ENCODE results near the gene CUL4A.
"Not testable (repeated sequence)": the region's sequence is repeated elsewhere in the genome, so short reads cannot be mapped to it uniquely, and the experiment has no call there.

The CUL4A gene

DNA sequence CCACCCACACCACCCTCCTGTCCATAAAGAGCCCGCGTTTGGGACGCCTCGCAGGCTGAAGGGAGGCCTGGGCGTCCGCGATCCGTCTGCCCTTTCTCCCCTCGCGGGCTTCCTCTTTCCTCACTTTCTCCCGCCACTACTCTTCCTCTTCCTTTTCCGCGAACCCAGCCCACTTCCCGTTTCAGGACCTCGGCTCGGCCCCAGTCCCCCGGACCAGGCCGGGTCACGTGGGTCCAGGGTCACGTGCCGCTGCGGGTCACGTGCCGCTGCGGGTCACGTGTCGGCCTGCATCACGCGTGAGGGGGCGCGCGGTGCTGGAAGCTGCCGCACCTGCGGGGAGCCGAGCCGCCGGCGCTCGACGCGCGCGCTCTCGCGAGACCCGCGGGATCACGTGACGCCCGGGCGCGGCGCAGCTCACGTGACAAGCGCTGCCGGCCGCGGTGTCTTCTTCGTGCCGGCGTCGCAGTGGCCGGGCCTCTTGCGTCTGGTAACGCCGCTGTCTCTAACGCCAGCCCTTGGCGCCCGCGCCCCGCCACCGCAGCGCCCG, 87.5 kb downstream of the CUL4A start, which contains the start of gene LAMP1:
Gene LAMP1 (plus strand): TSS at position 417 of the 547 bp plus-strand sequence. CDS start 196 bp downstream, outside the sequence.
- DNase-seq, result peak; percentile 99

DNA sequence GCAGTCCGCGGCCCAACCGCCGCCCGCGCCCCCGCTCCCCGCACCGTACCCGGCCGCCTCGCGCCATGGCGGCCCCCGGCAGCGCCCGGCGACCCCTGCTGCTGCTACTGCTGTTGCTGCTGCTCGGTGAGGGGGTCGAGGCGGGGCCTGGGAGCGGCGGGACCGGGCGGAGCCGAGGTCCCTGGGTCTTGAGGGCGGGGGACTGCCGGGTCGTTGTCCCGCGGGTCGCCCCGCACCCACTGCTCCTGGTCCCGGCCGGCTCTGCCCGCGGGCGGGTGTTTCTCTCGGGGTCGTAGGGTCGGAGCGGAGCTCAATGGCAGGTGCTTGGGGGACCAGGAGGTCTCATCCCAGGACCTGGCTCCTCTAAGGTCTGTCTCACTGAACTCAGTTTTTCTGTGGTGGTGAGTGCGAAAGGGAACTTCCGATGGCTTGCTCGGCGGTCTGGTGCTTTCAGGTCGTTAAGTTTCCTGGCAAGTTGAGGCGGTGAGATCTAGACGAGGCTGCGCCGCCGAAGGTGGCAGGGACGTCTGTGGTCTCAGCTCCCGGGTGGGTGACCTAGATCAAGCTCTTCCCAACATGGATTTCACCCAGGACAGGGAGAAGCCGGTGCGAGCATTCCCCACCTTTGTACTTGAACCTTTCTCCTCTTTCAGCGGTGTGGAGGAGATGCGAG, 88.1 kb downstream of the CUL4A start:
- DNase-seq, result peak; percentile 66

DNA sequence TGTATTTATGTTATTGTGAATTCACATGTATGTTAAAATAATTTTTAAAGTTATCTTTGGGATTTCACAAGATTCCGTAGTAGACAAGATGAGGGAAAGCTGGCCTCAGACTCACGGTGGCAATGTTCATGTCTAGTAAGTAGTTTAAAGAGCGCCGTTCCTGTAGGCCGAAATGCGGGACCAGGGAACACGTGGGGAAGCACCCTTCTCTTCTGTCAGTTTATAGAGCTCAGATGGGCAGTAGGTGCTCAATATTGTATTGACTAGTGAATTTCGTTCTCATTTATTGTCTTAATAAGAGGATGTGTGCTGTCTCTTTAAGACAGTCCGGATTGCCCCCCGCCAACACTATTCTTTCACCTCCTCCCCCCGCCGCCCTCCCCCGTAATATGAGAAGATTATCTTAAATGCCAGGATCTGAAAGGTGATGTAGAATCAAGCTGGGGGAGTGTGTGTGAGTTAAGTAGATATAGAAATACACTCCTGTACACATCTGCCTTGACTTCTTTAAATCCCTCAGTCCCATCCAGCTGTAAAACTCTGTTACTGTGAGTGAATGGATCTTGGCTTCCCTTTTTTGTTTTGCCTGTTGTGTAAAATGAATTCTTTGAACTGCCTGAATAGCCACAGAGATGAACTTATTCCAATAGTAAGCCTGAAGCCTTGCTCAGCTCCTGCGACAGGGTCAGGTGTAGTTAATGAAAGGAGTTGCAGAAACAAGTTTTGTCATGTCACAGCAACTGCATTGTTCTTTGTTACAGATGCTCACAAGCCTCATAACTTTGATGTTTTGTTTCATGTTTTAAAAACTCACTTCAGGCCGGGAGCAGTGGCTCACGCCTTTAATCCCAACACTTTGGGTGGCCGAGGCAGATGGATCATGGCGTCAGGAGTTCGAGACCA, 88.9 kb downstream of the CUL4A start:
- DNase-seq, result no peak

DNA sequence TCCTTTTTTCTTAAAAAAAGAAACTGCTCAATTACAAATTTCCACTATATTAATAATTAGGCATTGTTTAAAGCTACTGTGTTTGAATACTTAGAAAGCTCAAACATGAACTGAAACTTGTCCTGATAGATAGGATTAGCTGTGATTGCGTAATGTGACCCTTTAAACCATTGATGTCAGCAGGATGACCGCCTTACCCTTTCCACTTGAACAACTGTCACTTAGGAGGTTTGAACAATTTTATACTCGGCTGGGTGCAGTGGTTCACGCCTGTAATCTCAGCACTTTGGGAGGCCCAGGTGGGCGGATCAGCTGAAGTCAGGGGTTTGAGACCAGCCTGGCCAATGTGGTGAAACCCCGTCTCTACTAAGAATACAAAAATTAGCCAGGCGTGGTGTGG, 90.5 kb downstream of the CUL4A start:
- DNase-seq, result no peak

DNA sequence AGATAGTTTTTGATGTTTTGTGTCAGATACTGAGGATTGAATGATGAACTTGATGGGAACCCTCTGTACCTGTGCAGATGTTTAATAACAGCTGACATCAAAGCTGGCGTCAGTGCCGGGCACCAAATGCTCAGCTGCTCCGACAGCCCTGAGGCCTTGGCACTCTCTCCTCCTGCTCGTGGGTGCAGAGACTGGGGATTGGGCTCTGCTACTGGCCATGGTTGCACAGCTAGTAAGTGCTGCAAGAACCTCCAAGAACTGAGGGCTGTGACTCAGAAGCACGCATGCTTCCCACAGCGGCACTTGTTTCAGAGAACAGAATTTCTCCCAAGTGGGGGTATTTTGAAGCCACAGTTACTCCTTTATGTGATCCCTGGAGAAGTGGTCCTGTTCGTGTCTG, 93.6 kb downstream of the CUL4A start:
- no peak for DNase-seq

DNA sequence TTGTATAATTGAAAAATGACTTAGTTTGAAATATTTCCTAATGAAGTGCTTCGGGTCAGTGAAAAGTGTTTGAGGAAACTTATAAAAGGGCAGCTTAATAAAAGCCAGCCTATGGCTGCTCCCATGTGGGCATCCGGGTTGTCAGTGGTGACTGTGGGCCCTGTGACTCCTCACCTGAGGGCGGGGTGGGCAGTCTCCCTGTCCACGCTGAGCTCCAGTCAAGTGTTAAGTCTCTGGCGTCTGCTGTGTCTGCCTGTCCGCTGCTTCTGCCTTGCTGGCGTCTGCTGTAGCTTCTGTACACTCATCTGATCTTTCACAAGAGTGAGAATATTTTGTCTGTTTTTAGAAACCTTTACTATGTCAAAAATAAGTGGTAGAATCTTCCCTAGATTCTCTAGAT, 94.7 kb downstream of the CUL4A start:
- no peak for DNase-seq

DNA sequence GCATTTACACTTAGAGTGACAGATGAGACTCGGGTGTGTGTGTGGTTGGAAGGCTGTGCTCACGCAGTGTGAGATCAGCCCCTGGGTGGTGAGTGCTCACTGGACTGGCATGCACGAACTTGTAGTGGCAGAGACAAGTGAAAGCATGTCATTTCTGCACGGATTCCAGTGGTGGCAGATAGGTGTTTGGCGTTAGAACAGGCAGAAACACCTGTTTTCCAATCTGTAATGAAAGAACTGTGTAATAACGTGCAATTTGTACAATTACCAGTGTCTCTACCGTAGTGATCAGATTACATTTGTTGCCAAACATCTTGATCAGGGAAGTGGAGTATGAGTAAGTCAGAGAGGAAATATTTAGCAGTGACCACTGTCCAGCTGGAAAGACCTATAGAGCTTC, 95.8 kb downstream of the CUL4A start:
- DNase-seq, result no peak

DNA sequence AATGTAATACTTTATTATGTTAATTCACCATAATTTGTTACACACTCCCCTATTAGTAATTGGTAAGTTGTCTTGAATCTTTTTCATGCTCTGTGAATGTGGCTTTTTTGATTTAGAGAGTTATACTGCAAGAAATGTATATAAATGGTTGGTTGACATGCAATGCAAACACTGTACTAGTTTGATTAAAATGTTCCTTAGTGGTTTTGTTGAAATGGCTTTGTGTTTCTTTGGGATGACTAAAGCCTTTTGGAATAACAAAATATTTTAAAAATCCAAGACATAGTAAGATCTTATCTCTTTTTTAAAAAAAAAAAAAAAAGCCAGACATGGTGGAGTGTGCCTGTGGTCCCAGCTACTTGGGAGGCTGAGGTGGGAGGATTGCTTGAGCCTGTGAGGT, 98.1 kb downstream of the CUL4A start:
- DNase-seq, result no peak

DNA sequence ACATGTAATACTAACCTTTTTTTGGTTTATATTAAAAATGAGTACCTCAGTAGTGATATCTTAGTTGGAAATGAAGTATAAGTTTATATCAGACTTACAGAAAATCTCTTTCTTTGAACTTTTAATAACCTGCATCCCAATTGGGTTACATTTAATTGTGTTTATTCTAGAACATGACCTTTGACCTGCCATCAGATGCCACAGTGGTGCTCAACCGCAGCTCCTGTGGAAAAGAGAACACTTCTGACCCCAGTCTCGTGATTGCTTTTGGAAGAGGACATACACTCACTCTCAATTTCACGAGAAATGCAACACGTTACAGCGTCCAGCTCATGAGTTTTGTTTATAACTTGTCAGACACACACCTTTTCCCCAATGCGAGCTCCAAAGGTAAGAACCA, 100.1 kb downstream of the CUL4A start:
- no peak for DNase-seq

DNA sequence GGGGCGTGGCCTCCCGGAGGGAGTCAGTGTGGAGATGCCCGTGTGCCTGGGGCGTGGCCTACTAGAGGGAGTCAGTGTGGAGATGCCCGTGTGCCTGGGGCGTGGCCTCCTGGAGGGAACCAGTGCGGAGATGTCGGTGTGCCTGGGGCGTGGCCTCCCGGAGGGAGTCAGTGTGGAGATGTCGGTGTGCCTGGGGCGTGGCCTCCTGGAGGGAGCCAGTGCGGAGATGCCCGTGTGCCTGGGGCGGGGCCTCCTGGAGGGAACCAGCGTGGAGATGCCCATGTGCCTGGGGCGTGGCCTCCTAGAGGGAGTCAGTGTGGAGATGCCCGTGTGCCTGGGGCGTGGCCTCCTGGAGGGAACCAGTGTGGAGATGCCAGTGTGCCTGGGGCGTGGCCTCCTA, 104.7 kb downstream of the CUL4A start:
- DNase-seq, result not testable (repeated sequence)

DNA sequence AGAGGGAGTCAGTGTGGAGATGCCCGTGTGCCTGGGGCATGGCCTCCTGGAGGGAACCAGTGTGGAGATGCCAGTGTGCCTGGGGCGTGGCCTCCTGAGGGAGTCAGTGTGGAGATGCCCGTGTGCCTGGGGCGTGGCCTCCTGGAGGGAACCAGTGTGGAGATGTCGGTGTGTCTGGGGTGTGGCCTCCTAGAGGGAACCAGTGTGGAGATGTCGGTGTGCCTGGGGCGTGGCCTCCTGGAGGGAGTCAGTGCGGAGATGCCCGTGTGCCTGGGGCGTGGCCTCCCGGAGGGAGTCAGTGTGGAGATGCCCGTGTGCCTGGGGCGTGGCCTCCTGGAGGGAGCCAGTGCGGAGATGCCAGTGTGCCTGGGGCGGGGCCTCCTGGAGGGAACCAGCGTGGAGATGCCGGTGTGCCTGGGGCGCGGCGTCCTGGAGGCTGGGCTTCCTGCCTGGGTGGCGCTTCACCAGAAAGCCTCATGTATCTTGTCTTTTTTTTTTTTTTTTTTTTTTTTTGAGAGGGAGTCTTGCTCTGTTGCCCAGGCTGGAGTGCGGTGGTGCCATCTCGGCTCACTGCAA, 105.6 kb downstream of the CUL4A start:
- not testable (repeated sequence) for DNase-seq

DNA sequence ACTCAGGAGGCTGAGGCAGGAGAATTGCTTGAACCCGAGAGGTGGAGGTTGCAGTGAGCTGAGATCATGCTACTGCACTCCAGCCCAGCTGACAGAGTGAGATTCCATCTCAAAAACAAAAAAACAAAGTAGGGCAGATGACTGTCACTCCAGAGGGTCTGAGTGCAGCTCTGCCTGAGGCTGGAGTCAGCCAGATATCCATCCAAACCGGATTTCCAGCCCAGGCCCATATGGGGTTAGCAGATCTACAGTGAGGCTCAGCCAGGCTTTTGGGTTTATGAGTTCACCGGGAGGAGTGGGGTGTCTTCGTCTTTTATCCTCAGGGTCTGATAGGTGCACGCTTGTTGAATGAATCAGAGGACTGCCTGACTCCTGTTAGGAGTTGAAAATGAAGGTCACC, 106.6 kb downstream of the CUL4A start:
- no peak for DNase-seq
